ENCODE results near the gene MYOCD.

DNA sequence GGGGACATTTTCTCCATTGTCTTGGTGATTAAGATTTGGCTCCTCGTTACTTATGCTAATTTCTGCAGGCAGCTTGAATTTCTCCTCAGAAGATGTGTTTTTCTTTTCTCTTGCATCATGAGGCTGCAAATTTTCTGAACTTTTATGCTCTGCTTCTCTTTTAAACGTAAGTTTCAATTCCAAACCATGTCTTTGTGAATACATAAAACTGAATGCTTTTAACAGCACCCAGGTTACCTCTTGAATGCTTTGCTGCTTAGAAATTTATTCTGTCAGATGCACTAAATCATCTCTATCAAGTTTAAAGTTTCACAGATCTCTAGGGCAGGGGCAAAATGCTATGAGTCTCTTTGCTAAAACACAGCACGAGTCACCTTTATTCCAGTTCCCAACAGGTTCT, 143.0 kb downstream of the MYOCD start:
- TF ChIP-seq, protein P1, sequence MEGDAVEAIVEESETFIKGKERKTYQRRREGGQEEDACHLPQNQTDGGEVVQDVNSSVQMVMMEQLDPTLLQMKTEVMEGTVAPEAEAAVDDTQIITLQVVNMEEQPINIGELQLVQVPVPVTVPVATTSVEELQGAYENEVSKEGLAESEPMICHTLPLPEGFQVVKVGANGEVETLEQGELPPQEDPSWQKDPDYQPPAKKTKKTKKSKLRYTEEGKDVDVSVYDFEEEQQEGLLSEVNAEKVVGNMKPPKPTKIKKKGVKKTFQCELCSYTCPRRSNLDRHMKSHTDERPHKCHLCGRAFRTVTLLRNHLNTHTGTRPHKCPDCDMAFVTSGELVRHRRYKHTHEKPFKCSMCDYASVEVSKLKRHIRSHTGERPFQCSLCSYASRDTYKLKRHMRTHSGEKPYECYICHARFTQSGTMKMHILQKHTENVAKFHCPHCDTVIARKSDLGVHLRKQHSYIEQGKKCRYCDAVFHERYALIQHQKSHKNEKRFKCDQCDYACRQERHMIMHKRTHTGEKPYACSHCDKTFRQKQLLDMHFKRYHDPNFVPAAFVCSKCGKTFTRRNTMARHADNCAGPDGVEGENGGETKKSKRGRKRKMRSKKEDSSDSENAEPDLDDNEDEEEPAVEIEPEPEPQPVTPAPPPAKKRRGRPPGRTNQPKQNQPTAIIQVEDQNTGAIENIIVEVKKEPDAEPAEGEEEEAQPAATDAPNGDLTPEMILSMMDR (IDR thresholded peaks at IDR 0.05) = no peak
- no peak for TF ChIP-seq POLR2A (IDR thresholded peaks at IDR 0.05)

Data from ovary (tissue), 3 donors.